ENCODE results near the gene EIF2D. TPM values are rescaled to one million over a fixed set of nuclear protein-coding genes. Genes with fewer than 3 reads are reported as not detected.
A peak's percentile ranks its signal among the peaks of the same experiment; 100 is the strongest.
"Not testable (repeated sequence)": the region's sequence is repeated elsewhere in the genome, so short reads cannot be mapped to it uniquely, and the experiment has no call there.

The EIF2D gene, protein sequence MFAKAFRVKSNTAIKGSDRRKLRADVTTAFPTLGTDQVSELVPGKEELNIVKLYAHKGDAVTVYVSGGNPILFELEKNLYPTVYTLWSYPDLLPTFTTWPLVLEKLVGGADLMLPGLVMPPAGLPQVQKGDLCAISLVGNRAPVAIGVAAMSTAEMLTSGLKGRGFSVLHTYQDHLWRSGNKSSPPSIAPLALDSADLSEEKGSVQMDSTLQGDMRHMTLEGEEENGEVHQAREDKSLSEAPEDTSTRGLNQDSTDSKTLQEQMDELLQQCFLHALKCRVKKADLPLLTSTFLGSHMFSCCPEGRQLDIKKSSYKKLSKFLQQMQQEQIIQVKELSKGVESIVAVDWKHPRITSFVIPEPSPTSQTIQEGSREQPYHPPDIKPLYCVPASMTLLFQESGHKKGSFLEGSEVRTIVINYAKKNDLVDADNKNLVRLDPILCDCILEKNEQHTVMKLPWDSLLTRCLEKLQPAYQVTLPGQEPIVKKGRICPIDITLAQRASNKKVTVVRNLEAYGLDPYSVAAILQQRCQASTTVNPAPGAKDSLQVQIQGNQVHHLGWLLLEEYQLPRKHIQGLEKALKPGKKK
- 10 to 100 TPM; 85.9 to 91.8 (median 88.2) TPM for polyA plus RNA-seq (ENCODE audit: insufficient read length in 3 of 3)

DNA sequence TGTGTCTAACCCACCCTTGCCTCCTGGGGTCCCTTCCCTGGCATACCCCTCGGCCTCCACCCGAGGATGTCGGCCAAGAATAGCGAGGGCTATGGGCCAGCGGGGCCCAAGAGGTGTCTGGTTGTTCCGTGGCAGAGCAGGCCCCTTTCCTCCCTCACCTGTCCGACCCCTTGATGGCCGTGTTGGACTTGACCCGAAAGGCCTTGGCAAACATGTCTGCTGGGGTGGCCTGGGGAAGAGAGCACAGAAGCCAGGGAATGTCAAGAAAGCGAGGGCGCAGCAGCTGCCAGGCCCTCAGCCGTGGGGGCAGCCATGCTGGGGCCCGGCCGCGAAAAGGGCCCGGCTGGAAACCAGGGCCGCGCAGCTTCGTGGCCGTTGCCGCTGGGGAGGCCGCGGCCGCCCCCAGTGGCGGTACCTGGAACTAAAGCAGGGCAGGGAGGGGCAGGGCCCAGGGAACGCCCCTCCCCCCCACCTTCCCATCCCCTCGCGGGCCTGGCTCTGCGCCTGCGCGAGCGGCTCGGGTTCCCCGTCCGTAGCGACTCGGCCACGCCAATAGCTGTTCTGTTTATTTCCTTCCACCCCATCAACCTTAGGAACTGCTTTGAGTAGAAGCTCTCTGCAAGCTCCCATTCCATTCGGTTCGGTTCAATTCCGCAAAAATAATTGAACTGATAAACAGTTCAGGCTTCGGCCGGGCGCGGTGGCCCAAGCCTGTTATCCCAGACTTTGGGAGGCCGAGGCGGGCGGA lies at the start of gene EIF2D:
Gene EIF2D, minus strand, starts transcription at position 337 of the 748 bp plus-strand sequence. Its CDS starts 123 bp downstream, at position 214.
- DNase-seq (ENCODE audit: low read depth in 3 of 3, low spot score in 2 of 3) = peak in 2 of 3 donors; percentile 87 to 92

- no peak for DNase-seq (ENCODE audit: low read depth in 3 of 3, low spot score in 2 of 3)
These were observed 49.0 kb upstream of the EIF2D start for GRCh38 chr1:206661161-206661820.

- no peak for DNase-seq (ENCODE audit: low read depth in 3 of 3, low spot score in 2 of 3)
These were observed 47.9 kb upstream of the EIF2D start for GRCh38 chr1:206660136-206660535.

DNA sequence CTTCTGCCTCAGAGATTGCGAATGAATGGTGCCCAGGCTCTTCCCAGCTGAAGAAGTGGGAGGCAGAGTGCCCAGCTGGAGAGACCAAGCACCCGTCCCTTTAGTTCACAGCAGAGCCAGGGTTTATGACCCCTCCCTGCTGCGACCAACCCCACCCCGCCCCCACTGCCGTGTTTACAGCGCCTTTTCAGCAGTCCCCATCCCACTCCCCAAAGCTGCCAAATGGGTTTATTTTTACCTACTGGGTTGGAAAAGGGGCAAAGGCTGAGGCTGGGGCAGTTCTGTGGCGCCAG lies 46.7 kb upstream of the EIF2D start:
- DNase-seq (ENCODE audit: low read depth in 3 of 3, low spot score in 2 of 3) = no peak

DNA sequence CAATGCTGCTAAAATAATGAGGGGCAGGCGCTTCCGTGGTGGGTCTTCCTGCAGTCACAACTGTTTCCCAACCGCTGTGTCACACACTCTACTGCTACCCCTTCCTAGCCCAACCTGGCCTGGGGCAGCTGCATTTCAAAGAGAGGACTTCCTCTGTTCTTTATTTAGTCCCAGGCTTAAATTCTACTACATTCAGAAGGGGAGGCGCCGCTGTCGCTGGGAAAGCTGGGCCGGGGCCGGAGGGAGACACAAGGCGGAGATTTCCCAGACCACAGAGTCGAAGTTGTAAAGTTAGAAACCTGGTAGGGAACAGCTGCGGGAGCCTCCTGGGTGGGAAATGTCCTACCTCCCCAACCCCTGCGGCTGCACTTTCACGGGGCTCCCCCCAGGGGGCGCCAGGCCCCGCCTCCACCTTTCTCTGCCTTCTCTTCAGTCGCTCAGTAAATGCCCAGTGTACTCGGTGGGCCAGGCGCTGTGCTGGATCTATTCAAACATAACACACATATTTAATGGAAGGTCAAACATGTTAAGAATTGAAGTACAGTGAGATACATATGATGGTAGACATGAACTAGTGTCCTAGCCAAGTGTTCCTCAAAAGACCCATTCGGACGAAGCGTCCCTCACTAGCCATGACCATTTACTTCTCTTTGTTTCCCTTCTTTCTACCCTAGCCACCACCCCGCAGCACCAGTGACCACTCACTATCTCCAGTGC lies 46.2 kb upstream of the EIF2D start:
- DNase-seq (ENCODE audit: low read depth in 3 of 3, low spot score in 2 of 3) = no peak

- DNase-seq (ENCODE audit: low read depth in 3 of 3, low spot score in 2 of 3) = no peak
These were observed 45.5 kb upstream of the EIF2D start for GRCh38 chr1:206657751-206658150.

- no peak for DNase-seq (ENCODE audit: low read depth in 3 of 3, low spot score in 2 of 3)
These were observed 44.7 kb upstream of the EIF2D start for GRCh38 chr1:206656936-206657335.

DNA sequence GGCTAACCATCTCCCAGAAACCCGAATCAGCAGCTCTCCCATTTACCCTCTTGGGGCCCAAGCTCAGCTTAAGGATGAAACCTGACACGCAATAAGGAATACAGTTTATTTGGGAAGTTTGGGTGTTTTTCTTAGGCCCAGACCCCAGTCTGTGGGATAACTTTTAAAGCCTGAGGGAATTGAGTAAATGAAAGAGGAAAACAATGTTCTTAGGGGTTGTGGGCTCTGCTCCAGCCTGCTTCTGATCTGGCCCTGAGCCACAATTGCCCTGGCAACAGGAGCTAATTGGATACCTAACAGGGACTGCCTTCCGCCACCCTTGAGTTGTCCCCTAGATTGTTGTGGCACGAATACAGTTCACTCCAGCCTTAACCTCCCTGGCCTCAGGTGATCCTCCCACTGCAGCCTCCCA lies 43.2 kb upstream of the EIF2D start:
- no peak for DNase-seq (ENCODE audit: low read depth in 3 of 3, low spot score in 2 of 3)

DNA sequence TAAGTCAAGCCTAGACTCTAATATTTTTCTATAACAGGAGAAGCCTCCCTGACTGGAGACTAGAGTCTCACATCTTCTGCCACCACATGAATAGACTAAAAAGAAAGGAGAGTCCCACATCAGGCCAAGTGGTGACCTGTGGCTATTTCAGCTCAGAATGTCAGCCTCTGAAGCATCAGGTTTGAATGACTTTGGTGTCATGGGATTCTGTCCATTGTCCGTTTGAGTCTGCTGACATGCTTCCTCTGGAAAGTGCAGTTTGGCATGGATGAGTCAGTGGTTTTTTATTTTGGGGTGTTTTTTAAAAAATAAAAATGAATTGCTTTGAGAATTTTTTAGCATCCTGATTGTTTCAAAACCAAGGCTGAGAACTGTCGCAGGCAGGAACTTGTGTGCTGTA lies 42.6 kb upstream of the EIF2D start:
- no peak for DNase-seq (ENCODE audit: low read depth in 3 of 3, low spot score in 2 of 3)

GRCh38 chr1:206653715-206654459 lies 41.6 kb upstream of the EIF2D start:
- no peak for DNase-seq (ENCODE audit: low read depth in 3 of 3, low spot score in 2 of 3)

DNA sequence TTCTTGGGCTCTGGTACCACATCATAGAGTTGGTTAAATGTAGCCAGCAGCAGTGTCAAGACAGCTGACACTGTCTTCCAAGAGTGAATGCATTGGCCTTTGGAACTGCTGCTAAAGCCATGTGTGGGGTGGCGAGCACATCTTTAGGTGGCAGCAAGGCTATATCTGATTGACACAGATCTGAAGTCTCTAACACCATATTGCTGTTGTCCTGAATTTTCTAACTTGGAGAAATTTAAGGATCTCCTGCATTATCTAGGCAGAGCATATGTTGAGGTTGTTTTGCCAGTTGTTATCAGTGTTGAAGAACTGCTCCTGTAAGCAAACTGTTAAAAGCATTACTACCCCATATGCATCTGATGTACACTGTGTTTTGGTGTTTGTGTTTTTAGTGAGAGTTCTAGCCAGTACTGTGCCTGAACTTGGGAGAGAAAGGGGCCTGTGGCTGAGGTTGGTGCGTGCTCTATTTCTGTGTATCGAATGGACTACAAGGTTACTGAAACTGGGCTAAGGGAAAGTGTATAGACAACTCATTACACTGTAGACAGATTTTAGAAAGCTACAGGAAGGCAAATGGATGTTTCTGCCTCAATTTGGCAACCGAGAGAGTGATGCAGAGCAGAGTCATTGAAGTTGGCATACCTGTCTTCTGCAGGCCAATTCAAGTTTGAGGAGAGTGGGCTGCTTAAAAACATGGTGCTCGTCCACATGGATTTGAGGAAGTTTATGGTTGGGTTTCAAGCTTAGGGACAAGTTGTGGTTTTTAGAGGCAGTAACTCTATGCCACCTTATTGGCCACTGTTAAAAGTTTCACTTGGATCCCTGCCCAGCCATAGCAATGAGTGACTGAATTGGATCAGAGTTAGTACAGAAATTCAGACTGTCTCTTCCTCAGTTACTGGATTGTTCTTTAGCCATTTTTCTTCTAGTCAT lies 40.0 kb upstream of the EIF2D start:
- DNase-seq (ENCODE audit: low read depth in 3 of 3, low spot score in 2 of 3) = no peak

GRCh38 chr1:206651014-206651413 lies 38.7 kb upstream of the EIF2D start:
- DNase-seq (ENCODE audit: low read depth in 3 of 3, low spot score in 2 of 3) = no peak

- no peak for DNase-seq (ENCODE audit: low read depth in 3 of 3, low spot score in 2 of 3)
These were observed 37.1 kb upstream of the EIF2D start for GRCh38 chr1:206649261-206649921.

- DNase-seq (ENCODE audit: low read depth in 3 of 3, low spot score in 2 of 3) = no peak
These were observed 35.0 kb upstream of the EIF2D start for GRCh38 chr1:206647224-206647623.

GRCh38 chr1:206646504-206646903 lies 34.2 kb upstream of the EIF2D start:
- DNase-seq (ENCODE audit: low read depth in 3 of 3, low spot score in 2 of 3) = no peak

DNA sequence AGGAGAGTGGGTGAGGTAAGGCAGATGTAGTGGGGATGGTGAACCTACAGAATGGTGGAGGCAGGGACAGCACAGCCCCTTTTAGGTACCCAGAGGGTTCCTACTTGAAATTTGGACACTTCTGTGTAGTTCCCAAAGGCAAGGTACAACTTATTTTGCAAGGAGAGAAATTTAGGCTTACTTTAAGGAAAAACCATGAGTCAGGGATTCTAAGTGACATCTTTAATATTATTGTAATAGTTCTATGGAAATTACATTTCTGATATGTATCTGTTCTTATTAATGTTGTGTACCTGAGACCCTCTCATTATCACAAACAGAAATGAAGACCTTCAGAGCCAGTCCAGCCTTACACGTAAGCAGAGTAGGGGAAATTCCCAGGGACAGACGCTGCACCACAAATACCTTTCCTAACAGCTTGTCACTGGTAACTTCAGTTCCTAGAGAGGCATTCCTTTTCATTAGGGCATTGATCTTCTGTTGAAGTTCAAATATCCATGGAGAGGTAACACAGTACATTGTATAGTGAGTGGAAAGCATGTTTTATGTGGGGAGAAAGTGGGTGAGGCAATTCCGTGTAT lies 30.9 kb upstream of the EIF2D start:
- DNase-seq (ENCODE audit: low read depth in 3 of 3, low spot score in 2 of 3) = no peak

GRCh38 chr1:206642074-206642473 lies 29.8 kb upstream of the EIF2D start:
- DNase-seq (ENCODE audit: low read depth in 3 of 3, low spot score in 2 of 3) = not testable (repeated sequence)

DNA sequence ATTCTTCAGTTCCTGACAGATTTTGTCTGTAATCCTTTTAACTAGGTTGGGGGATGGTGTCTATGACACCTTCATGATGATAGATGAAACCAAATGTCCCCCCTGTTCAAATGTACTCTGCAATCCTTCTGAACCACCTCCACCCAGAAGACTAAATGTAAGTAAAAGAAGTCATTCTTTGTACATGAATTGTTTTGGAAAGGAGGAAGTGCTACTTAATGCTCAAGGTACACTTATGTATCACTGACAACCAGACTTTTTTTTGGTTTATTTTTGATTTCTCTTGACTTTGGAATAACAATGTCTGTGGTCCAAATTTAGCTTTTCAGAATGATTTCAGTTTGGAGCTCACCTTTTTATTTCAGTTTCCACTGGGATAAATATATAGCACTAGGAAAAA lies 25.3 kb upstream of the EIF2D start:
- no peak for DNase-seq (ENCODE audit: low read depth in 3 of 3, low spot score in 2 of 3)

Measured in right renal cortex interstitium (tissue), 3 donors.